Erythroblast (primary cell): ENCODE data around the gene TYR.
"Not testable (repeated sequence)": the region's sequence is repeated elsewhere in the genome, so short reads cannot be mapped to it uniquely, and the experiment has no call there.

Source experiments
- DNase-seq, 2 experiments: peaks; one replicate each; lab custom pipeline; 2025; lab: John Stamatoyannopoulos, UW
- GATA1 ChIP-seq: IDR thresholded peaks from 2 replicates; pipeline ENCODE4 v1.6.1; 2011; ENCODE audit warnings: low read depth, mild to moderate bottlenecking, control low read depth, low read length, moderate library complexity
- POLR2A ChIP-seq: IDR thresholded peaks from 2 replicates; pipeline ENCODE4 v1.6.1; 2011; ENCODE audit warnings: mild to moderate bottlenecking, low read length

Gene TYR

DNA sequence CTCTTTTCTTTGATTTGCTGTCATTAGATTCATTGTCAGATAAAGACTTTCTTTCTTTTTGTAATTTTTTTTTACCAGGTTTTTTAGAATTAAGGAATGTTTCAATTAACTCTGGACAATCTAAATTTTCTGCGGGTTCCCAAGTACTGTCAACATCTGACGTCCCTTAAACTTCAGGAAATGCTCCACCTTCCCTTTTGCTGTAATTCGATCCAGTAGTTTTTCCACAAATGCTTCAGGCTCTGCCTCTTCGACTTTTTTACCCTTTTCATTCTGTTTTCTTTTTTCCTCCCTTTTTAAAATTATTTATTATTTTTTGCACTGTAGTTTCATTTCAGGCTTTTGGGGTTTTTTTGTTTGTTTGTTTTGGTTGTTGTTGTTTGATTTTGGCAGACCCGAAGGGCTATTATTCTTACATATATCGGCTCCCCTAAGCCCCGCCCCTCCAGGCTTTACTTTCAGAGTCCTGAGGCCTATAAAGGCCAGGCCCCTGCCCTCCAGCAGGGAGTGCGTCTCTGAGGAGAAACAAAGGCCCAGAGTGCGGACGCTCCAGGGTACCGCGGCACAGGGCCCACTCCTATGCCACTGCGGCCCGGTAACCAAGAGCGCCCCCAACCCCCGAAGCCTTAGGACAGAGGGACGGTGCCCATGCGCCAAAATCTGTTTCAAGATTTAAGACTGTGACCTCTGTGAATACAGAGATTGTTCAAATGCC, 116.4 kb downstream of the TYR start:
- DNase-seq: no peak
- TF ChIP-seq POLR2A (no peak), GATA1 (no peak)

DNA sequence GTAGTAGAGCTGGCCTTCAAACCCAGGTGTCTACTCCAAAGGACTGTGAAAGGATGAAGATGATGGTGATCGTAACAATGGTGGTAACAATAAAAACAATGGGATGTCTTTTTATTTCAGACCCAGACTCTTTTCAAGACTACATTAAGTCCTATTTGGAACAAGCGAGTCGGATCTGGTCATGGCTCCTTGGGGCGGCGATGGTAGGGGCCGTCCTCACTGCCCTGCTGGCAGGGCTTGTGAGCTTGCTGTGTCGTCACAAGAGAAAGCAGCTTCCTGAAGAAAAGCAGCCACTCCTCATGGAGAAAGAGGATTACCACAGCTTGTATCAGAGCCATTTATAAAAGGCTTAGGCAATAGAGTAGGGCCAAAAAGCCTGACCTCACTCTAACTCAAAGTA, 117.3 kb downstream of the TYR start:
- DNase-seq: not testable (repeated sequence)

DNA sequence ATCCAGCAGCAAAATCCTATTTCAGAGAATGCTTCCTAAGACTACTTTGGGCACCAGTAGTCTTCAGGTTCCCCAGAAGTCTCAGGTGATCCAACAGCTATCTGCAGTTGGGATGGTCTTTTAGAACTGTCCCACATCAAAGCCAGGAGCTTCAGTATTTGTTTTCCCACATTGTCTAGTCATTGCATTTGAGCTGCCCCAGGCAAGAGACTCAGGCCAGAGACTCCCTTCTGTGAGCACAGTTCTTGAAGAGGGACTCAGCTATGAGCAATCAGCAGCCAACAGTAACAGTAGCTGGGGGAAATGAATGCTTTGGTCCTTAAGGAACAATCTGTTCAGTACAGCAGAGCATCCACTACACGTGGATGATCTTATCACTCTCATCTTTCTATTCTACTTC, 125.4 kb downstream of the TYR start:
- DNase-seq: not testable (repeated sequence)

DNA sequence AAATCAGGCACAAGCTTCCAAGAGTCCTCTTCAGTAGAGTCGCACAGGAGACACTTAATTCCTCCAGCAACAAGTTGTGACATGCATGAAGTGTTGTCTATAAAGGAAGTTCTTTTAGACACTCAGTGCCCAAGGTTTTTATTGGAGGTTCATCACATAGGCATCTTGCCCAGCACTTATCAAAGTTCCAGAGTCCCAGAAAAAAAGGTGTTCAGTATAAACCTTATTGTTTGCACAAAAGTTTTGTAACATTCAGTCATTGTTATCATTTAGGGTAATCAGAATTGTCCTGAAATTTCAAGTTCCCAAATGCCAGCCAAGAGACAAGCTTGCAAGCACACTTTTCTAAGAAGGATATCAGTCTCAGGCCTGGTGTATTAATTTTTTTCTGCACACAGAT, 130.6 kb downstream of the TYR start:
- DNase-seq: not testable (repeated sequence)

DNA sequence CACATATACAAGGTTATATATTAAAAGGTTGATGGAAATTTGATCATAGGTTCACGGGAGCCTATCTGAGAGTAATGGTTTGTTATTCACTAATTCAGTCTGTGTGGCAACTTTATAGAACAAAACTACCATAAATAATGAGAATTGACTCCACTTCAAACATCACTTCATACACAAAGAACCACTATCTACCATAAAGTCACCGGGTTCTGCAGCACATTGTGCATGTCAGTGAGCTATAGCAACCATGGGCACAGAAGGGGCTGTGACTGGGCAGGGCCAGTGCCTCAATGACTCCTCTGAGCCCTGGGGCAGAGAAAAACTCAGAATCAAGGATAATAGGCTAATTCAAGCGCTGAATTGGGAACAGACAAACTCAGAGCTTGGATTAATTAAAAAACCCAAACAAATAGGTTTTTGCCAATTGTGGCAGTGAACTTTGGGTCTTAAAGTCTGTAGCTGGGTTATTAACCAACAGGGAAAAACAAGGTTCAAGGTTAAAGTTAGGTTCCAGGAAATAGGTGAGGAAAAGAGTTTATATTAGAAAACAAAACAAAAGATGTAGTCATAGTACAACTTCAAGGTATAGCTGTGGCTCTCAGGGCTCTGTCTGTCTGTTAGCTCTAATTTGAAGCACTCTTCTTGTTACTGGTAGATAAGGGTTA, 131.8 kb downstream of the TYR start:
- not testable (repeated sequence) for DNase-seq

DNA sequence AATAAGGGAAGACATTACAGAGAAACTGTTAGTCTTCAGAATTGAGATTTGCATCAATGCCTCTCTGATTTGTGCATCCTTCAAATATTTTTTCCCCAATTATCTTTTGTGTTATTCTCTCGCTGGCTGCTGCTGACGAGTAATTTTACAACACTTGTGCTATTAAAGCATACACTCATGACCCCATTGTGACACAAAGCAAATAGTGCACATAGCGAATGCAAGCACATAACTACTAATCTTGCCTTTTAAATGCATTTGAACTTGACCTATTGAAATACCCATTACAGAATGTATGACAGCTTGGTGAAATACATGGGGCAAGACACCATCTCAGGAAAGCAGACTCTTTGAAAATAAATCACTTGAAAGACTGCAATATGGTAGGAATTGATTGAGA, 132.9 kb downstream of the TYR start:
- not testable (repeated sequence) for DNase-seq

DNA sequence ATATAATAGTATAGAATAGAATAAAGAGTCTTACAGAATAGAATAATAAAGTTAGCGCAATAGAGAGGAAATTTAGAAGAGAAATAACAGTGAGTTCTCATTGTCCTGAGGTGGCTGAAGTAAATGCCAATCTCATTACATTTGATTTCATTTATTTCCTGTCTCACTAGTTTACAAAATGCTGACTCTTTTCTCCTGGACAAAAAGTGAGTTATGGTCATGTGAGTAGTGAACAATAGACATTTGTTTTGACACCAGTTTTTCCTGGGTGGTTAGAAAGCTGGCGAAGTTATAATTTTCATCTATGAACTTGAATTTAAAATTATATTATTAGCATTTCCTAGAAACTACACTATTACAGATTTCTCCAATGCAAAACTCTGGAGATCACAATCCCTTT, 143.7 kb downstream of the TYR start:
- DNase-seq: no peak
- no peak for TF ChIP-seq GATA1

DNA sequence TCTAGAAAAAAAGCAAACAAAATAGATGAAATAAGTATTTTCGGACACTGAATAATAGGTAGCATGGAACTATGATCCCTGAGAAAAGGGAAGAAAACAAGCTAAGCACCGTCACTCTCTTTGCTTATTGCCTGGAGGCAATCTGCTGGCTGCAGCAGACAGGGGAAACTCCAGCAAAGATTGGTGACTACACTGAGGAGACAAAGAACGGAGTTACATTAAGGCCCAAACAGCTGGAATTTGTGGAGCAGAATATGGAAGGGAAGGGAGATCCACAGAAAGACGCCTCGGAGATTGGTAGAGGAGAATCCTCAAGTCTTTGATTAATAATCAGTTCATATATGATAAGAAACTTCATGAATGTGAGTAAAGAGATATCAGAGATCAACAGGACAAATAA, 150.2 kb downstream of the TYR start:
- DNase-seq: no peak
- TF ChIP-seq GATA1 (no peak), POLR2A (no peak)

DNA sequence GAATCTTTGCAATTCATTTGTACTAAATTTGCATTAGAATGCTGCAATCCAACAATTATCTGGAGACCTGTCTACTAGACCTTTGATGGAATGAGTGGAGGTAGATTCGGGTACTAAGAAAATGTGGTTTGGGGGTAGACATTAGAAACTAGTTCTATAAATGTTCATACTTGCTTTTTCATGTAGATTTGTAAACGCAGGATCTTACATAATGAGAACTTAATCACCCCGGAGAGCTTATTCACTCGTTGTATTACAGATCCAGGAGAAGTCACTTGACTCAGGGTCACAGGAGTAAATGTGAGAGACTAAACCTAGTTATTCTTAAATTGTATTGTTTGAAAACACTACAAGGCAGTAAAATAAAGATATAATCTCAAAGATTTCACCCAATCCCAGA, 154.3 kb downstream of the TYR start:
- not testable (repeated sequence) for DNase-seq

DNA sequence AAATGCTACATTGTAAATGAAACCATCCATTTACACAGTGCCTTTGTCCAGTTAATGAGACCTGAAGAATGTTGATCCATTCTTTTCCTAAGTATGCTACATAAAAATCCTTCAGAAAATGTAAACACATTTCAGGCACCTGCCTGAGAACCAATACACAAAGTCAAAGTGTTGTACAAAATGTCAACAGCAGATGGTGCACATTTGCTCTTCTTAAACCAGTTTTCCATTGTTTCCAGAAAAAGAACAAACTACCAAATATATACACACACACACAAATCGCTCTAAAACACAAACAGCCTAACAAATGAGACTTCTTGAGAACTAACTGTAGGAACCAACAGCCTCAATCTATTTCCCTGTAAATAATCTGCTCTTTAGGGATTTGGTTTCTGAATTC, 156.0 kb downstream of the TYR start:
- not testable (repeated sequence) for DNase-seq

DNA sequence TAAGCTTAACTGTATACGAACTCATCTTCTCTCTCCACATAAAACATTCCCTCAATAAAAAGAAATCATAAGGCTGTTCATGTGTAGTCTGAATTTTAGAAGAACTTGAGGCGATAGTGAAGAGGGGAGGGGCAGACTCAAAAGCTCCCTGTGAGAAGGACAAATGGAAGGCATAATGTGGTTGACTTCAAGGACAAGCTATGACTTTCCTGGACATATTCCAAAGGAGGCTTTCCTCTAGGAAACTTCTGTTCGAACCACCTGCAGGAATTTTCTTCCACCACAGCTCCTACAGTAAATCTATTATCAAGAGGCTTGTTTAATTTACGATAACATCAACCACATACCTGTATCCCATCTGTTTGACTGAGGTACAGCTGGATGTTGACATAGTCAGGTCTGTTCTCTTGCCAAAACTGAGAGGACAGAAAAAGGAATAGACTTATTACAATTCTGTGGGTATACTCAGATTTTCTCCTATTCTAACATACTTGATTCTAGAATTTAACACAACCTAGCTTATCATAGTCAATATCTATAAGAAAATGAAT, 159.5 kb downstream of the TYR start:
- DNase-seq: not testable (repeated sequence)

DNA sequence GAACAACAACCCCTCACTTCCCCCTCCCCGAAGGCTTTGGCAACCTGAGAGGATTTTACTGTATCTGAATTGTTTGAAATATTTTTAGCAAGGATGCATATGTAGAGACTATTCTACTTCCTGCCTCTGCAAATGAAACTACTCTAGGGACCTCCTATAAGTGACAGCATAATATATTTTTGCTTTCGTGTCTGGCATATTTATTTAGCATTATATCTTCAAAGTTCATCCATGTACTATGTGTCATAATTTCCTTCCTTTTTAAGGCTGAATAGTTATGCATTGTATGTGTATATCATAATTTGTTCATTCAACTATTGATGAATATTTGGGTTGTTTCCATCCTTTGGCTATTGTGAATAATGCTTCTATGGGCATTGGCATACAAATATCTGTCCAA, 160.4 kb downstream of the TYR start:
- not testable (repeated sequence) for DNase-seq

DNA sequence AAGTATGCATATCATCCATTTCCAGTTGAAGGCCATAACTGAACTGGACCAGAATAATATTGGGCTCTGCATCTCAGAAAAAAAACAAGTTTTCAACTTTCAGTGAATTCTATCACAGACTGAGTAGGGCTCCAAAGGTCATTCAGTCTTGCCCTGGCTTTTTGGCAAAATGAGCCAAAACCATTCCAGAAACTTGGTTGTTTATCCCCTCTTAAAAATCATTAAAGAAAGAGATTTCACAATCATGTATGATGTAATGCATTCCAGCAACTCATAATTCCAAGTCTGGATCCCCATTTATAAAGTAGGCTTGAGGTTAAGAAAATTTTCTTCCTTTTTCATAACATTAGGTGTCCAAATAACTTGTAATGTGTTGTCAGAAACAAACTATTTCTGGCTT, 162.8 kb downstream of the TYR start:
- not testable (repeated sequence) for DNase-seq

DNA sequence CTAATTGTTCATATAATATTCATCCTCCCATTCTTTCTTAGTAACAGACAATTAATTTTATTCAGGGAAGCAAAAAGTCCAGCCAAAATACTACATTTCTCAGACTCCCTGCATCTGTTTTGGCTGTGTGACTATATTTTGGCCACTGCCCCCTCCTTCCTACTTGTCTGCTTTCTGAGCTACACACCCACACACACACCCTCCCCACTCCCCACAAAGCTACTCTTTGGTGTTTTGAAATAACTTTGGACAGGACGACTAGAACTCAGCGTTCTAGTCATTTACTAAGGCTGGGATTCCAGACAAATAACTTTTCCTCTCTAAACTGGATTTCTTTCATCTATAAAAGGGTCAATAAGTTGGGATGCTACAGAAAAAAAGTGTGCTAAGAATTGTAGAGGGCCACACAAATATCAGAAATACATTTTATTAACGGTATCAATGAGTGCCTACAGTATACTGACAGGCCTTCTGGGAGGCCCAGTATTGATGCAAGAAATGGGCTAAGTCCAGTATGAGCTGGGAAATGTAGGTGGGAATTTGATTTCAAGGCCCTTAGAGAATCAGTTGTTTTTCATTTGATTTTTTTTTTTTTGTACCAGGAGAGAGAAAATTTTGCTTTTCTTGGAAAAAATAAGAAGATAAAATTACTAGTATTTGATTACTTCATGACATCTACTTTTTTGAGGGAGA, 165.4 kb downstream of the TYR start:
- not testable (repeated sequence) for DNase-seq
